ENCODE data around the gene GDF2.

Gene GDF2

GRCh38 chr10:47314416-47314970 is 7.8 kb upstream of the GDF2 start:
- DNase-seq = no peak

DNA sequence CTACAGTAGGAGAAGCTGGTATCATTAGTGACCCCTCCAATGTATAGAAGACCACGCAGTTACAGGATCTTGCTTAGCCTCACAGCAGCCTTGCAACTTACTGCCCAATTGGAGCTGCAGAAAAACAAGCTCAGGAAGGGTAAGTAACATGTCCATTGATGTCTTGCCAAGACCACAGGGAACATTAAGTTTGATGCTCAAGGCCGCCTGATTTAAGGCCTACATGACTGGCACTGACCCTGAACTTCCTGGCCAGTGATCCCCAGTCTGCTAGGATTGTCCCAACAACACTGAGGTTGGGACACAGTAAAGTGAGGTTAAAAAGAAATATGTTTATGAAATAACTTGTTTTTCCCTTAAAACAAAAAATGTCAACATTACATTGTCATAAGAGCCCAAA is 6.8 kb upstream of the GDF2 start:
- no peak for DNase-seq

- no peak for DNase-seq
Observed at GRCh38 chr10:47316131-47316530, 6.1 kb upstream of the GDF2 start.

- DNase-seq = no peak
Observed at GRCh38 chr10:47317251-47317650, 5.0 kb upstream of the GDF2 start.

DNA sequence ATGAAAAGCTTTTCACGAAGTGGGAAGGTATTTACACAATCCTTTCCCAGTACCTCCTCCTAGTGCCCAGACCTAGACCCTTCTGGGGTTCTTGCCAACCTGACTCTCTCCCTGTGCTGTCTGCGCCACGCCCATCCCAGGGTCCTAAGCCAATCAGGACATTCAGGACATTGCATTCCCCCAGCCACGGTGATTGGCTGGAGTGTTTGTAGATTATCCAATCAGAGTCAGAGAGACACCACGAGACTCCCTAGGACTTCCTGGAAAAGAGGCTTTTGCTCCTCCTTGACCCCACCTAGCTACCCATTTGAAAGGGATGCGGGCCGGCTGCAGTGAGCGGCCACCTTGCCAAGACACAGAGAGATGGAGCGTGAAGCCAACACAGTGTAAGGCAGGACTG is 3.5 kb upstream of the GDF2 start:
- no peak for DNase-seq

GRCh38 chr10:47319784-47320183 is 2.5 kb upstream of the GDF2 start:
- no peak for DNase-seq

- no peak for DNase-seq
Observed at GRCh38 chr10:47320812-47321211, 1.4 kb upstream of the GDF2 start.

DNA sequence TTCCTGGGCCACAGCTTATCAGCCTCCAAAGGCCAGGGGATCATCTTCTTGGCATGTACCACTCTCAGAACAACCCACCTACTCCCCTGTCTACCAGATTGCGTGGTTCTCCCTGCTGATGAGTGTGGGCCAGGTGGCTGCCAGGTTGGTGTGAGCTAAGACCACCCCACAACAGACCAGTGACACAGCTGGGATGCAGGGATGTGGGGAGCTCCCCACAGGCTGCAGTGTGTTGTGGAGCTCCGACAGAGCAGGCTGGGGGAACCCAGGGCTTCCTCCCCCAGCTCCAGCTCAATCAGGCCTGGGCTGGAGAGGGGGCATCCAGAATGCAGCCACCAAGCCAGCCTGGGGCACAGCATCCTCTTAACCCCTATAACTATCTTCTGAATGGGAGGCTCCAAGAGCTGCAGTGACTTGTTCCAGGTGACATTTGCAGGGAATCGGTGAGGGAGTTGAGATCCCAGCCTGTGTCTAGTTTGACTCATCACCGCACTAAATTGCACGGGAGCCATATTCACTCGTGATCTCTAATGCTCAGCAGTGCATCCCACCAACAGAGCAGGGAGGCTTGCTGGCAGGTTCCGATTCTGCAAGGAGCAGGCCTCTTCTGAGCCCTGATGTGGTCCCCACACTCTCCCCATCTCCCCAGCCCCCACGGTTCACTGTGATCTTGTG is 596 bp upstream of the GDF2 start:
- DNase-seq = no peak

DNA sequence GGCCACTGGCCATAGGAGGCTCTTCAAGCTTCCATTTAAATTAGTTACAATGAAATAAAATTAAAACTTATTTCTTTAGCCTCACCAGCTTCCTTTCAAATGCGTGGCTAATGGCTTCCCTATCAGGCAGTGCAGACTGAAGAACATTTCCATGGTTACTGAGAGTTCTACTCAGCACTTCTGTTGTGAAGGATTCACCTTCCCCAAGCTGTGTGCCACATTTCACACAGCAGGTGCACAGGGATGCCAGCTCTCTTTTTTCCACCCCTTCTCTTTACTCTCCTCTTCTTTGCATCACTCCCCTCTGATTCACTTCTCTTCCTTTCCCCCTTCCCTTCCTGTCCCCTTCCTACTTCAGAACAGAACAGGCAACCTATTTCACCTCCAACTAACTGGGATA is 833 bp downstream of the GDF2 start:
- DNase-seq = no peak

- DNase-seq = no peak
Observed at GRCh38 chr10:47323636-47324296, 1.5 kb downstream of the GDF2 start.

DNA sequence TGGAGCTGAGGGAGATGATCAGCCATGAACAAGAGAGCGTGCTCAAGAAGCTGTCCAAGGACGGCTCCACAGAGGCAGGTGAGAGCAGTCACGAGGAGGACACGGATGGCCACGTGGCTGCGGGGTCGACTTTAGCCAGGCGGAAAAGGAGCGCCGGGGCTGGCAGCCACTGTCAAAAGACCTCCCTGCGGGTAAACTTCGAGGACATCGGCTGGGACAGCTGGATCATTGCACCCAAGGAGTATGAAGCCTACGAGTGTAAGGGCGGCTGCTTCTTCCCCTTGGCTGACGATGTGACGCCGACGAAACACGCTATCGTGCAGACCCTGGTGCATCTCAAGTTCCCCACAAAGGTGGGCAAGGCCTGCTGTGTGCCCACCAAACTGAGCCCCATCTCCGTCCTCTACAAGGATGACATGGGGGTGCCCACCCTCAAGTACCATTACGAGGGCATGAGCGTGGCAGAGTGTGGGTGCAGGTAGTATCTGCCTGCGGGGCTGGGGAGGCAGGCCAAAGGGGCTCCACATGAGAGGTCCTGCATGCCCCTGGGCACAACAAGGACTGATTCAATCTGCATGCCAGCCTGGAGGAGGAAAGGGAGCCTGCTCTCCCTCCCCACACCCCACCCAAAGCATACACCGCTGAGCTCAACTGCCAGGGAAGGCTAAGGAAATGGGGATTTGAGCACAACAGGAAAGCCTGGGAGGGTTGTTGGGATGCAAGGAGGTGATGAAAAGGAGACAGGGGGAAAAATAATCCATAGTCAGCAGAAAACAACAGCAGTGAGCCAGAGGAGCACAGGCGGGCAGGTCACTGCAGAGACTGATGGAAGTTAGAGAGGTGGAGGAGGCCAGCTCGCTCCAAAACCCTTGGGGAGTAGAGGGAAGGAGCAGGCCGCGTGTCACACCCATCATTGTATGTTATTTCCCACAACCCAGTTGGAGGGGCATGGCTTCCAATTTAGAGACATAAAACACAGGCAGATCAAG is 3.3 kb downstream of the GDF2 start:
- DNase-seq = no peak

DNA sequence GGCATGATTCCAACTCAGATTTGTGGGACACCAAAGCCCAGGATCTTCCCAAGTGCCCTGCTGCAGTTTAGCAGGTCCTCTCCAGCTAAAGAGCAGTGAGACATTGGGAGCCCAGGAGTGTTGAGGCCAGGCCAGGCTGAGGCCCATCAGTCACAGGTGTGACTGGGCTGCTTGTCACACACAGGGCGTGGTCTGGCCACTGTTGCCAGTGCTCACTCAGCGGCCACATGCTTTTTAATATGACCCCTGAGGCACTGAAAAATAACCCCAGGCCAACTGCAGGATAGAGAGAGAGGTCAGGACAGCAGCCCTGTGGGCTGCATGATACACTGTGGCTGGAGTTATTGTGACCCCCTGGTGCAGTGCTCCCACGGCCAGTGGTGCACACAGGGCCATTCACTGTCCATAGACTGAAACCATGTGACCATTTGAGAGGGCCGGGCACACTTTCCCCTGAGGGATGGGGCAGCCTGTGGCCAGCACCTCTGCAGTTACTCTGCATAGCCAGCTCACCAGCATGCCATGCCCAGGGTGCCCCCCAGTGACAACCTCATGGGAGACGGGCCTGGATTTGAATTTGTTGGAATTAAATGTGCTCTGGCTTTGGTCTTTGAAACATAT is 4.2 kb downstream of the GDF2 start:
- DNase-seq = no peak

GRCh38 chr10:47326927-47327330 is 4.7 kb downstream of the GDF2 start:
- DNase-seq = no peak

DNA sequence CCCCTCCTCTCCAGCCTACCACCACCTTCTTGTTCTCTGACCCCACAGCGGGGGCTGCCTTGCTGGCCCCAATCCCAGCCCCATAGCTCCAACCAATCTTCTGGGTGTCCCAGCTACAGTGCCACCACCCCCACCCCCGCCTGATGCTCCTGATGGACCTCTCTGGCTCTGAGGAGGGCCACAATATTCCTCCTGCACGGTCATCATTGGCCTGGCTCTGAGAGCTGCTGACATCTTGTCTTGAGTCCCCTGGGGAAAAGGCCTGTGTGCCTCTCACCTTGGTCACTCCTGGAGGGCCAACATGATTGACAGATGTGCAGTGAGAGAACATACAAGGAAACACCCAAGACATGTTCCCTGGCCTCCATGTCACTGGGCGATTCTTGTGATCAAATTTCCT is 7.6 kb downstream of the GDF2 start:
- DNase-seq = no peak

GRCh38 chr10:47330366-47330765 is 8.1 kb downstream of the GDF2 start:
- DNase-seq = no peak

DNA sequence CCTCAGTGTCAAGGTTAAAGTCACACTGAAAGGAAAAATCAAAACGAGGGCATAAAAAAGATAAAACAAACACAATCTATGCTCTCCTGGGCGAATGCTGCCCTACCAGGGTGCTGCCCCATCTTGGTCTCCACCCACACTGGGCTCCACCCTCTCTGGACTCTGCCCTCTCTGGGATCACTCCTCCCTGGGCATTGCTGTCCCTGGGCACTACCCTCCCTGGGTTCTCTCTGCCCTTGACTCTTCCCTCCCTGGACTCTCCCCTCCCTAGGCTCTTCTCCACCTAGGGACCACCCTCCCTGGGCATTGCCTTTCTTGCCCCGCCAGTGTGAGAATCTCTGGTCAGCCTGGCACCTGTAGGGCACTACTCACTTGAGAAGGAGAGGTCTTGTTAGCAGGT is 8.6 kb downstream of the GDF2 start:
- DNase-seq = no peak

DNA sequence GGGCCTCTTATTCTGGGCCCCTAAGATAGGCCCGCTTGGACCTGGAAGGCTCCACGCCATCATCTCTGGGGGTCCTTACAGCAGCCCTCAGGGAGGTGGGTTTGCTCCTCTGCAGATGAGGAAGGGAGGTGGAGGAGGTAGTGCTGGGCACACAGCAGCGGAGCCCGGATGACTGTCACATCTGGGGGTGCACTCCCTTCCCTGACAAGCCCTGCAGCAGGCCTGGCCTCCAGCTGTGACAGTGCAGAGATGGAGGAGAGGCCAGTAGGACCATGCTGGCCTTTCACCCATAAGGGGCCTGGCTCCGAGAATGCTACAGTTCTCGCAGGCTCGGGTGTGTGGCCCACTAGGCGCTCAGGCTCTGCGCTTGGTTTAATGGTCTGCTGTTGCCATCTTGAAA is 9.2 kb downstream of the GDF2 start:
- DNase-seq = no peak

DNA sequence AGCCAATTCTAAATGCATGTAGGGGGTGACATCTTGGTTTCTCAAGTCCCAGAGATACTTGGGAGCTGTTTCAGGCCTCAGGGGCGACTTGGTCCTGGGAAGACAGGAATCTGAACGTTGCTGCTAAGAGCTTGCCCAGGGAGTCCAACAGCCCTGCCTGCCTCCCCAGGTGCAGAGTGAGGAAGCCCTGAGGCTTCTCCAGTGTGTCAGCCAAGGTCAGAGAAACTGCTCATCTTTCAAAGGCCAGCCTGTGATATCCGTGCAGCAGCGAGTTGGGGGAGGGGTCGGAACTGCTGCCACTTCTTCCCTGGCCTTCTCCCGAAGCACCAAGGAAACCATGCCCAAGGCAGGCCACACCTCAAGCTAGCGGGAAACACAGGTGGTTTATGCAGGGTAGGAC is 9.7 kb downstream of the GDF2 start:
- no peak for DNase-seq

GRCh38 chr10:47332371-47332770 is 10.1 kb downstream of the GDF2 start:
- no peak for DNase-seq

DNA sequence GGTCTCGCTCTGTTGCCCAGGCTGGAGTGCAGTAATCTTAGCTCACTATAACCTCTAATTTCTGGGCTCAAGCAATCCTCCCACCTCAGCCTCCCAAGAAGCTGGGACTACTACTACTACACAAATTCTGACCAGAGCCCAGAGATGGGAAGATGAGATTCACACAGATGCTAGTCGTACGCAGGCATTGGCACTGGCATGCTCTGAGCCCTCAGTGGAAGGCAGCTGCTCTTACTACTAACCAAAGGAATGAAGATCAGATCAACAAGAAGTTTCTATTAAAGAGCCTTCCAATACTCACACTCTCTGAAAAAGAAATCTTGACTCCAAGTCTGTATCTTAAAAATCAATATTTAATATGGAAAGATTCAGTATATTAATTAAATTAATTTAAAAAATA is 10.7 kb downstream of the GDF2 start:
- DNase-seq = no peak

- no peak for DNase-seq
Observed at GRCh38 chr10:47333532-47333931, 11.3 kb downstream of the GDF2 start.

DNA sequence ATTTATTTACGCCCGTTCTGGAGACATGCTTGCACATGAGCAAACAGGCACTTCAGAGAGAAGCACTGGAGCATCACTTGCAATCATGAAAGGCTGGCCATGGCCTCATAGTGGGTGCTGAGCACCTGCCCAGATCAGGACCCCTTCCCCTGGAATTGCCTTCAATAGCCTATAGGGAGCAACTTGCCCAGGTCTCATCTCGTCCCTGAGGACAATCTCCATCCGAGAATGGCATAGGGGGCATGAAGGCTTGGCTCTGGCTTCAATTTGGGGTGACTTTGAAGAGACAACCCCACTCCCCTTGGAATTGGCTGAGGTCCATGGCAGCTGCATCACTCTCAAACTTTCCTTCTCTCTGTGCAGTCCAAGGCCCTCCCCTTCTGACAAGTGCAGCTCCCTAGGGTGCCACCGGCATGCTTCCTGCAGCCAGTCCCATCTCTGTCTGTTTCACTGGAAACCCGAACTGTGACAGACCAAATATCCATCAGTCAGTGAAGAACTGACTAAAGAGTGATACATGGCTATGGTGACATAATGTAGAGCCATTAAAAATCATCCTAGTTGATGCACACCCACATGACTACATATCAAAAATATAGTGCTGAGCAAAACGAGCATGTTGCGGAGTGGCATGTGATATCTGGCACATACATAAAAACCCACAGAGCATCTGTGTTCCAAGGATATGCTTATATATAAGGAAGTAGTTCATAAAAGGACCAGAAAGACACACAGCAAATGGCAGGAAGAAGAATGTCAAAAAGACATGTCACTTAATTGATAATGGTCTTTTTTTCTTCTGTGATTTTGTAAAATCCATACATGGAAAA is 12.4 kb downstream of the GDF2 start:
- DNase-seq = no peak
